ENCODE results near the gene MUC16. TPM values are rescaled to one million over a fixed set of nuclear protein-coding genes. Genes with fewer than 3 reads are reported as not detected.

The MUC16 gene
- polyA plus RNA-seq, 3 donors, result 0.02 to 0.62 (median 0.04) TPM

DNA sequence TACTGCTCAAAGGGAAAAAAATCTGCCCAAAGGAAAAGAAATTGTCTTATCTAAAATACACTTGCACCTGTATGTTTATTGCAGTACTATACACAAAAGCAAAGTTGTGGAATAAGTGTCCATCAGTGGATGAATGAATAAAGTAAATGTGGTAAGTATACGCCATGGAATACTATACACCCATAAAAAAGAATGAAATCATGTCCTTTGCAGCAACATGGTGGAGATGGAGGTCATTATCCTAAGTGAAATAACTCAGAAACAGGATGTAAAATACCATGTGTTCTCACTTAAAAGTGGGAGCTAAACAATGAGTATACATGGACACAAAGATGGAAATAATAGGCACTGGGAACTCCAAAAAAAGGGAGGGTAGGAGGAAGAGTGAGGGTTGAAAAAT is 3.8 kb upstream of the MUC16 start:
- DNase-seq (ENCODE audit: extremely low read depth in 1 of 11, low read depth in 9 of 11, low spot score in 4 of 11), result no peak

DNA sequence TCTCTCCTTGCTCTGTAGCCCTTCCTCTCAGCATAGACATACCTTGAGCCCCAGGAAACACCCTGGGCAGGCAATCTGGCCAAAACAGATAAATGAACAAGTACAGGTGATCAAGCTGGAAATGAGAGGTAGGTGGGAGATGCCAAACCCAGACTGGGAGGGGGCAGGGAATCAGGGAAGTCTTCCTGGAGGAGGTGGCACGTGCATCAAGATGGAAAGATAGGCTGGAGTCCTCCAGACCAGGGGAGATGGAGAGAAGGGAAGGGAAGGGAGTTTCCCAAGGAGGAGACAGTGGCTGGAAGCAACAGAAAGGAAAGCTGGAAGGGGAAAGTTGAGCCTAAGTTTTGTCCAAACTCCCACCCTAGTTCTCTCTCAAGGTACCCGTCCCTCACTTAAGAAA is 1.7 kb upstream of the MUC16 start:
- no peak for DNase-seq (ENCODE audit: extremely low read depth in 1 of 11, low read depth in 9 of 11, low spot score in 4 of 11)

DNA sequence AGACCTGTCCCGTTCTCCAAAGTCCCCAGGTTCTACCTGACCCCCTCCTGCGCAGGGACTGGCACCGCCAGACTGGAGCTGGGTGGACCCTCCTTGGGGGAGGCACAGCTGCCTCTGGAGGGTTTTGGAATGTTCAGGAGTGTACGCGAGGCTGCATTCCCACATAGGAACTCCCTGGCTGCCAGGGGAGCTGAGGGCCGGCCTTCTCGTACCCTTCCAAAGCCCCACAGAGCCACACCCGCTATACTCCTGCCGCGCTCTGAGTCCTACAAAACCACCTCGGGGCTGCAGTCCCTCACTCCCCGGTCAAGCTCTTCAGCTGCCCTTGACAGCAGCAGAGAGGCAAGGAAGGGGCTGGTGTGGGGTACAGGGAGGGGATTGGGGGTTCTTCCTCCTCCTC is 484 bp upstream of the MUC16 start:
- no peak for DNase-seq (ENCODE audit: extremely low read depth in 1 of 11, low read depth in 9 of 11, low spot score in 4 of 11)

DNA sequence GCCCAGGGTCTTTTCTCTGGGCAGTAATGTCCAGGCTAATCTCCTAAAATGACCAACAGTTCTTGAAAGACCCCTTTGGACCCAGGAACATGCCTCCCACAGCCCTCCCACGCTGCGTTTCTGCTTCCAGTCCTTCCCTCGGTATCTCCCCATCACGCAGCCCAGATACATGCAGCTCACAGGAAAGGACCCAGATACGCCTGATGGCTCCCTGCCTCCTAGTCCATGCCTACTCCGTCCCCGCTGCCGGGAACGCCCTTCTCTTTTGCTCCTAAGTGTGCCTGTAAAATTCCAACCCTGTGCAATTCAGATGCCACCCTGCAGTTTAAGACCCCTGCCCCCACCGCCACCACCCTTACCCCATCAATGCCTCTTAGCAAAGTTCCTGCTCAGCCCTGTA is 778 bp downstream of the MUC16 start:
- DNase-seq (ENCODE audit: extremely low read depth in 1 of 11, low read depth in 9 of 11, low spot score in 4 of 11), result no peak

DNA sequence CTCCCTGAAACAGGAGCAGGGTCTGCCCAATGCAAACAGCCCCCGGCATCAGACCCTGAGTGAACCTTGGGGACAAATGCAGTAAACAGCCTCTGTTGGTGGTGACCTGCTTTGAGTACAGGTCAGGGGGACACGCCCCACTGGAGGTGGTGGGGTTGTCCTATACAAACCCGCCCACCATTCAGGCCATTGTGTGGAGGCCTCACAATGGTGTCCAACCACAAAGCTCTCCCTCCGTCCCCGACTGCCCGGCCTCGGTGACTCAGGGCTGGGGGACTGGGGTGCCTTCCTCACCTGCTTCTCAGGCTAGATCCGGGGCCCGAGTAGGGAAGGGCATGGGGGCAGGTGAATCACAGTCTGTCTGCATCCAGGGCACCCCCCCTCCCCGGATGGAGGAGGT is 1.5 kb downstream of the MUC16 start:
- no peak for DNase-seq (ENCODE audit: extremely low read depth in 1 of 11, low read depth in 9 of 11, low spot score in 4 of 11)

DNA sequence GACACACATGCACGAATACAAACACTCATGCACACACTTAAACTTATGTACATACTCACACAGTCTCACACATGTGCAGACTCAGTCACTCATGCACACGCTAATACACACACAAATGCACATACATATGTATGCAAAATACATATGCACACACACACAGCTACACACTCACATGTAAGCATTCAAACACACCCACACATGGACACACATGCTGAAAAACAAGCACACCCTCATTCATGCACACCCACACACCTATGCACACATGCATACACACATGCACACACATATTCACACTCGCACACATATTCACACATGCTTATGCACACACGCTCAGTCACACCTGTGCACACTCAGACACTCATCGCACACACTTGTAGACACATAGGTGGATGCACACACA is 9.3 kb downstream of the MUC16 start:
- no peak for DNase-seq (ENCODE audit: extremely low read depth in 1 of 11, low read depth in 9 of 11, low spot score in 4 of 11)

DNA sequence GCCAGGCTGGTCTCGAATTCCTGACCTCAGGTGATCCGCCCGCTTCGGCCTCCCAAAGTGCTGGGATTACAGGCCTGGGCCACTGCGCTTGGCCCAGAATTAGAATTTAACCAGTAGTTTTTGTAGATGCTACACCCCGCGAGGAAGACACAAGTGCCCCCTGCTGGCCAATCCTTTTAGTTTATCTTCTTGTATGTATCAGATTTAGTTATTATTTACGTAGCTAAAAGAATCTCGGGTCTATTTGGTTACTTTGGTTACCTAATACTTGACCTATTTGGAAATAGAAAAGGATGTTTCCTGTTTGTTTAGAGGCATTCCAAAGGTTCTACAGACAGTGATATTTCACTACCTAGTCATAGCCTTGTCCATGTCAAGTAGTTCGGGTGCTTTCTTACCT is 22.0 kb downstream of the MUC16 start:
- DNase-seq (ENCODE audit: extremely low read depth in 1 of 11, low read depth in 9 of 11, low spot score in 4 of 11), result no peak

DNA sequence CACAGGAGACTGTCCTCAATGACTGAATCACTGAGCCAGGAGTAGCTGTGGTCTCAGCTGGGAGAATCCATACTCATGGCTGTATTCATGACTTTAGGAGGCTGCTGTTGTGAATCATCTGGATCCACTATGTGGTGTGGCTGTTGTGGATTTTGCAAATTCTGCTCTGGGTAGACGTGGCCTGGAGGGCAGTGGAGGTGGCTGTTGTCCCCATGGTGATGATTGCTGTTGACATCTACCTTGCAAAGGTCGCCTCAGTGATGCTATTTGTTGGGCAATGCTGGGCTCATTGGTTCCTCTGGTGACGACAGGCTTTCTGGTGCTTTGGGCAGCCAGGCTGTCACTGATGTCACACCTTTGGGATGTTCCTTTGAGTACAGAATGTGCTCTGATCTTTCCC is 23.9 kb downstream of the MUC16 start:
- DNase-seq (ENCODE audit: extremely low read depth in 1 of 11, low read depth in 9 of 11, low spot score in 4 of 11), result no peak

DNA sequence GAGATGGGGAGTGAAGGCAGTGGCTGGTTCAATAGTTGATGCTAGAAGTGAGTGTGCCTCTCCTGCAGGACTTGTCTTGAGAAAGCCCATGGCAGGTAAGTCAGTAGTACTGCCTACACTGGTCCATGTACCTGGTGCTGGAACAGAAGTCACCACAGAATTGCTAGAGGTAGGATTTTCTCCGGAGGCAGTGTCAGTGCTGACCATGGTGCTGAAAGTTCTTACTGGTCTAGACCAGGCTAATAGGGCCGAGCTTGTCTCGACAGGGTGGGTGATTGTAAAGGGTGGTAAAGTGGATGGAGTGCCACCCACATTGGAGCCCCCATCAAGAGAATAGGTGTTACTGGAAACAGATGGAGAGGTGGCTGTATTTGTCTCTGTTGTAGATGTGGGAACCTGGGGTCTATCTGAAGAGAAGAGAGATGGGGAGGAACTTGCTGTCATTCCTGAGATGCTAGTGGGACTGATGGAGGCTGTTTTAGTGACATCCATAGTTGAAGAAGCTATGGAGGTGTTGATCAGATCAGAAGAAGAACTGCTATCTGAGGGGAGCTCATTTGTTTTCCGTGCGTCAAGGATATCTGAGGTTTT is 36.6 kb downstream of the MUC16 start:
- DNase-seq (ENCODE audit: extremely low read depth in 1 of 11, low read depth in 9 of 11, low spot score in 4 of 11), result peak; percentile 8 to 59 (median 37)

DNA sequence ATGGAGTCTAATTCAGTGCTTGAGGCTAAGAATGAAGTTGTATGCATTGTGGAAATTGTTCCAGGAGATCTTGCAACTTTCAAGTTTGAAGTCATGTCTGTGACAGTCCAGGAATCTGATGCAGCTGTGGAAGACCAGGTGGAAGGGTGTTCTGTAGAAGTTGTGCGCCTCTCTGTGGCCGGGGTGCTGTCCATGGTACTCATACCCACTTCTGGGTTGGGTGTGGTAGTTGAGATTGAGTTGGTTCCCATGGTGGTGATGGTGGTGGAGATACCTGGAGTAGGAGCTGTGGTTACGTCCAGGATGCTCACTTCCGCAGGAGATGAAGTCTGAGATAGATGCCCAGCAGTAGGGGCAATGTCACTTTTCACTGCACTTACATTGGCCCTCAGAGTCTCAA is 44.3 kb downstream of the MUC16 start:
- peak in 3 of 11 donors; percentile 0 to 7 (median 3) for DNase-seq (ENCODE audit: extremely low read depth in 1 of 11, low read depth in 9 of 11, low spot score in 4 of 11)

Other genes starting within 250 kb of the MUC16 start
- gene ZNF558, start 178.1 kb downstream of the MUC16 start, polyA plus RNA-seq (ENCODE audit: insufficient read length in 3 of 3), result 10 to 100 TPM; 44.4 to 45.7 (median 44.5) TPM
- not detected for gene MBD3L1, start 178.0 kb downstream of the MUC16 start, polyA plus RNA-seq (ENCODE audit: insufficient read length in 3 of 3)
- gene OR1M1, start 76.7 kb upstream of the MUC16 start, polyA plus RNA-seq (ENCODE audit: insufficient read length in 3 of 3), result under 1 TPM; 0.07 to 0.21 (median 0.09) TPM
- under 1 TPM in 1 of 3 donors, not detected in 2; 0.09 TPM for gene OR7G2, start 97.1 kb upstream of the MUC16 start, polyA plus RNA-seq (ENCODE audit: insufficient read length in 3 of 3)
- gene OR7G1, start 105.4 kb upstream of the MUC16 start, polyA plus RNA-seq (ENCODE audit: insufficient read length in 3 of 3), result not detected
- gene OR7G3, start 116.5 kb upstream of the MUC16 start, polyA plus RNA-seq (ENCODE audit: insufficient read length in 3 of 3), result not detected
- 10 to 100 TPM; 36.1 to 37.7 (median 36.9) TPM for gene ZNF317, start 130.0 kb upstream of the MUC16 start, polyA plus RNA-seq (ENCODE audit: insufficient read length in 3 of 3)
- under 1 TPM; 0.14 to 0.16 (median 0.14) TPM for gene OR7D2, start 168.6 kb upstream of the MUC16 start, polyA plus RNA-seq (ENCODE audit: insufficient read length in 3 of 3)
- gene OR7D4, start 209.2 kb upstream of the MUC16 start, polyA plus RNA-seq (ENCODE audit: insufficient read length in 3 of 3), result under 1 TPM; 0.04 to 0.08 (median 0.05) TPM
- not detected for gene OR7E24, start 240.5 kb upstream of the MUC16 start, polyA plus RNA-seq (ENCODE audit: insufficient read length in 3 of 3)

All from renal cortex interstitium (tissue), 11 donors.